UCSD-AML1 (cell line): Measurements from ENCODE around the gene SP8.

Experiments used
- DNase-seq: peaks from one replicate; lab custom pipeline; 2025; ENCODE audit not compliant: unreplicated experiment; lab: John Stamatoyannopoulos, UW

SP8 gene

GRCh38 chr7:20795361-20795760, 8.7 kb upstream of the SP8 start:
- DNase-seq = no peak

GRCh38 chr7:20794676-20795075, 8.0 kb upstream of the SP8 start:
- no peak for DNase-seq

- DNase-seq = no peak
Observed at GRCh38 chr7:20793694-20794394, 7.2 kb upstream of the SP8 start.

- no peak for DNase-seq
Observed at GRCh38 chr7:20793248-20793647, 6.6 kb upstream of the SP8 start.

- no peak for DNase-seq
Observed at GRCh38 chr7:20791538-20792434, 5.1 kb upstream of the SP8 start.

- no peak for DNase-seq
Observed at GRCh38 chr7:20790375-20790774, 3.7 kb upstream of the SP8 start.

GRCh38 chr7:20788420-20788990, 1.8 kb upstream of the SP8 start:
- DNase-seq = no peak

GRCh38 chr7:20787660-20788419, 1.2 kb upstream of the SP8 start:
- DNase-seq = no peak

GRCh38 chr7:20786421-20786778, 286 bp downstream of the SP8 start:
- DNase-seq = no peak

GRCh38 chr7:20786049-20786412, 655 bp downstream of the SP8 start:
- no peak for DNase-seq

GRCh38 chr7:20785157-20786048, 1.3 kb downstream of the SP8 start:
- no peak for DNase-seq

GRCh38 chr7:20784388-20785156, 2.1 kb downstream of the SP8 start:
- no peak for DNase-seq

- no peak for DNase-seq
Observed at GRCh38 chr7:20783700-20784387, 2.8 kb downstream of the SP8 start.

GRCh38 chr7:20783125-20783699, 3.5 kb downstream of the SP8 start:
- DNase-seq = no peak

GRCh38 chr7:20779041-20779440, 7.6 kb downstream of the SP8 start:
- no peak for DNase-seq

- DNase-seq = peak; percentile 15
Observed at GRCh38 chr7:20778063-20778721, 8.5 kb downstream of the SP8 start.

- DNase-seq = no peak
Observed at GRCh38 chr7:20777377-20778062, 9.2 kb downstream of the SP8 start.

- DNase-seq = no peak
Observed at GRCh38 chr7:20776942-20777341, 9.7 kb downstream of the SP8 start.
